ENCODE measurements around the gene NOVA1.
"Not testable (repeated sequence)": the region's sequence is repeated elsewhere in the genome, so short reads cannot be mapped to it uniquely, and the experiment has no call there.

The NOVA1 gene

GRCh38 chr14:26597589-26598080 is at the start of gene NOVA1:
Gene NOVA1, minus strand, starts transcription at chr14:26598033. Its CDS starts 597 bp downstream, at chr14:26597436.
- DNase-seq (ENCODE audit: low spot score), result peak; percentile 30

- not testable (repeated sequence) for DNase-seq (ENCODE audit: low spot score)
These were observed 47.2 kb upstream of the NOVA1 start for GRCh38 chr14:26645057-26645456.

DNA sequence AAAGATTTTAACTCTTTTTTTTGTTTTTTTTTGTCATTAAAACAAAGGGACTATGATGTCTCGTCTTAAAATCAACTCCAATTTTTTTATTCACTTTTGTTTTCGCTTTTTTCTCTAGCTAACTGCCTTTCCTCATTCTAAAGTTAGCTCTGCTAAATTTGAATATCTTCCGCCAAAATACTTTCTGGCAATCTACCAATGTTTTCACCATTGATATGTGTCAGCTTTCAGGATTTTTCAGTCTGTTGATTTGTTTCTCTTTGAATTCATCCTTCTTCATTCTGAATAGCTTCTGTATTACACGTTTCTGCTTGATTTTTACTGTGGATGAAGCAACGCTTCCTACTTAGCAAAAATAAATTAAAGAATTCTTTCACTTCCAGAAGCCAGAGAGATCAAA is 38.7 kb upstream of the NOVA1 start:
- no peak for DNase-seq (ENCODE audit: low spot score)

GRCh38 chr14:26634946-26635345 is 37.1 kb upstream of the NOVA1 start:
- DNase-seq (ENCODE audit: low spot score), result not testable (repeated sequence)

DNA sequence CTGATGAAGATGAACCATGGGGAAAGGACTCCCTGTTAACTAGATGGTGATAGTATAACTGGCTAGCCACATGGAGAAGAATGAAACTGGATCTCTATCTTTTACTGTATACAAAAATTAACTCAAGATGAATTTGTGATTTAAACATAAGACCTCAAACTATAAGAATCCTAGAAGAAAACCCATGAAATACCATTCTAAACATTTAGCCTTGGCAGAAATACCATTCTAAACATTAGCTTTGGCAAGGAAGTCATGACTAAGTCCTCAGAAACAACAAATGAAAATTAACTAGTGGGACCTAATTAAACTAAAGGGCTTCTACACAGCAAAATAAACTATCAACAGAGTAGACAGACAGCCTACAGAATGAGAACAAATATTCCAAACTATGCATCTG is 28.4 kb upstream of the NOVA1 start:
- DNase-seq (ENCODE audit: low spot score), result no peak

- DNase-seq (ENCODE audit: low spot score), result no peak
These were observed 24.8 kb upstream of the NOVA1 start for GRCh38 chr14:26622611-26623010.

DNA sequence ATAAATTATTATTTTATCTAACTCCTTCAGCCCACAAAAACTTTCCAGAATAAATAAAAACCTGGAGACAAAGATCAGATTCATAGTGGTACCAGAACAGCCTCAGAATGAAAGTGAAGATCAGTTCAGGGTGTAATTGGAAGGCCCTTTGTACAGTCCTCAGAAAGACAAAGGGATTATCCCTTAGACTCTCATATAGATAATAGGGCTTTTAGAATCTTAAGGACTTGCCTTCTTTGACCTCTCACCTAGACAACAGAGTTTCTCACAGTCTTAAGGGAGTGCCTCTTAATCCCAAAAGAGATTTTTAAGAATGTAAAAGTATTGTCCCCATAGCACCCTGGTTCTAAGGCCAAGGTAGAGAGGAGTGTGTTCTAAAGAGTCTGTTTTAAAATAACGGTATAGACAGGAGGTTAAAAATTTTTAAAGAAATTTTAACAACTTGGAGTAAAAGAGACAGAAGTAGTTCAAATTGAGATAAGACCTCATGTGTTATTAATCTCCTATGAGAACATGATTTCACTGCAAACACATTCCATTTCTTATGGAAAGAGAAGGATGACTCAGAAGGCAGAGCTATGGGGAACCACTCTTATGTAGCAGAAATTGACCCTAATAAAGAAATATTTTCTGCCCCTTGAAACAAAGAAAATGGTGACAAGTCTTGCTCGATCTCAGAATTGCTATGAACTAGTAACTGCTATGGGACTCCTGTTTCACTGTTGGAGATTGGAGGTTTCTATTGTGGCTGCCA is 24.2 kb upstream of the NOVA1 start:
- peak; percentile 5 for DNase-seq (ENCODE audit: low spot score)

DNA sequence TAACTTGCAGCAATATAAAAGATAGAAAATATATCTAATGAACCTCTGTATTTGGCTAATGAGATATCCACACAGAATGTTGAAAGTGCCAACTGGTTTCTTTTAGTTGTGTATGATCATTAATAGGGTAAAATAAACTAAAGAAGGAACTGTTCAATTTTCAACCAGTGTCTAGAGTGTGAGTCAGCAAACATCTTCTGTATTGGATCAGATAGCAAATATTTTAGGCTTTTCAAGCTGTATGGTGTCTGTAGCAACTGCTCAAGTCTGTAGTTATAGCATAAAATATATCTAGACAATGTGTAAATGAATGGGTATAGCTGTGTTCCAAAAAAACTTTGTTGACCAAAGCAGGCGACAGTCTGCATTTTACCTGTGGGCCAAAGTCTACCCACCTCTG is 23.5 kb upstream of the NOVA1 start:
- DNase-seq (ENCODE audit: low spot score), result no peak

DNA sequence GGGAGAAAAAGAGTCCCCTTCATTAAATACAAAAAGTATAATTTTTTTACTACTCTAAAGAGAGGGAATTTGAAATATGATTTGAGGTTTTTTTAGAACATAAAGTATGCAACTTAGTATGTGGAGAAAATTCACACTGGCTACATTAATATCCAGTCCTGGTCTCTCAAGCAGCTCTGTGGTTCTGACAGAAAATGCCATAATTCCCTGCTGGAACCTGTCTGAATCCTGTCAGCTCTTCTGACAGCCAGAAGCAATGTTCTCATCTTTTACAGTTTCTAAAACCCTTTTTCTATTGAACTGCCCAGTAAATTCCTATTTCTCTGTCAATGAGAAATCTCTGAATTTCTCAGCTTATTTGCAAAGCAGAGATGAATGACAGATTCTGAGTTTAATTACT is 13.4 kb upstream of the NOVA1 start:
- DNase-seq (ENCODE audit: low spot score), result no peak

DNA sequence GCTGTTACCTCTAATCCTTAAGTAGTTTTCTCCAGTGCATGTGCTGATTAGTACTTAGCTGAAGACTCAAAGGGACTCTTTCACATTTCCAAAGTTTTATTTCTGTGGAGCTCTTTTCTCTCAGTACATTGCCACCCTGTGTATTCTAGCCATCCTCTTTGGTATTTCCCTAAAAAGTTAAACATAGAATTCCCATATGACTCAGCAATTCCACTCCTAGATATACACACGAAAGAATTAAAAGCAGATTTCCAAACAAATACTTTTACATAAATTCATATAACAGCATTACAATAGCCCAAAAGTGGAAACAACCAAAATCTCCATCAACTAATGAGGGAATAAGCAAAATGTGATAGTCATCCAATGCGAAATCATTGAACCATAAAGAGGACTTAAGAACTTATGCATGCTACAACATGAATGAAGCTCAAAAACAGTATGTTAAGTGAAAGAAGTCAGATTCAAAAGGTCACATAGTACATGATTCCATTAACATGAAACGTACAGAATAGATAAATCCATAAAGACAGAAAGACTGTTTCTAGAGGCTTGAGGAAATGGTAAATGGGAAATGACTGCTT is 9.0 kb upstream of the NOVA1 start:
- no peak for DNase-seq (ENCODE audit: low spot score)

DNA sequence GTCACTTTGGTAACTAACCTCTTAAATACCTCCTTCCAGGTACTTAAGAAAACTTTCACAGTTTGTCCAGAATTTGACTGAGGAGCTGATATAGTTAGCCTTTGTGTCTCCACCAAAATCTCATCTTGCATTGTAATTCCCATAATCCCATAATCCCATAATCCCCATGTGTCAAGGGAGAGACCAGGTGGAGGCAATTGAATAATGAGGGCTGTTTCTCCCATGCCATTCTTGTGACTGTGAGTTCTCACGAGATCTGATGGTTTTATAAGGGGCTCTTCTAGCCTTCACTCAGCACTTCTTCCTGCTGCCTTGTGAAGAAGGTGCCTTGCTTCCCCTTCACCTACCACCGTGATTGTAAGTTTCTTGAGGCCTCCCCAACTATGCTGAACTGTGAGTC is 7.8 kb upstream of the NOVA1 start:
- no peak for DNase-seq (ENCODE audit: low spot score)

DNA sequence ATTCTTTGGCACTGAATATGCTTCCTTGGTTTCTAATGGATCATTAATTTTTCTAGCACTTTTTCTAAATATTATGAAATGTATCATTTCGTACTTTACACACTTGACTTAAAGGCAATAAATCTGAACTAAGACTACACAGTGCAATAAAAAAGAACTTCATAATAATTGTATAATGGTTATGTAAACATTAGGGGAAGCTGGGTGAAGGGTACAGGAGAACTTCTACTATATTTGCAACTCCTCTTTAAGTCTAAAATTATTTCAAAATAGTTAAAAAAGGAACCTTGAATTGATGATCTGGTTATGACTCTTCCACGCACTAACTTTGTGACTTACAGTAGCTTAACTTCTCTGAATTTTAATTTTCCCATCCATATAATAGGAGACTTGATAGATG is 5.1 kb upstream of the NOVA1 start:
- no peak for DNase-seq (ENCODE audit: low spot score)

GRCh38 chr14:26601856-26602255 is 4.0 kb upstream of the NOVA1 start:
- DNase-seq (ENCODE audit: low spot score), result no peak

- DNase-seq (ENCODE audit: low spot score), result no peak
These were observed 1.5 kb upstream of the NOVA1 start for GRCh38 chr14:26599291-26599690.

GRCh38 chr14:26598672-26599131 is 869 bp upstream of the NOVA1 start:
- DNase-seq (ENCODE audit: low spot score), result no peak

- DNase-seq (ENCODE audit: low spot score), result peak; percentile 89
These were observed 343 bp upstream of the NOVA1 start for GRCh38 chr14:26598081-26598671.

- peak; percentile 46 for DNase-seq (ENCODE audit: low spot score)
These were observed 703 bp downstream of the NOVA1 start for GRCh38 chr14:26597071-26597588.

GRCh38 chr14:26596543-26597061 is 1.2 kb downstream of the NOVA1 start:
- peak; percentile 3 for DNase-seq (ENCODE audit: low spot score)

- no peak for DNase-seq (ENCODE audit: low spot score)
These were observed 1.8 kb downstream of the NOVA1 start for GRCh38 chr14:26595926-26596542.

DNA sequence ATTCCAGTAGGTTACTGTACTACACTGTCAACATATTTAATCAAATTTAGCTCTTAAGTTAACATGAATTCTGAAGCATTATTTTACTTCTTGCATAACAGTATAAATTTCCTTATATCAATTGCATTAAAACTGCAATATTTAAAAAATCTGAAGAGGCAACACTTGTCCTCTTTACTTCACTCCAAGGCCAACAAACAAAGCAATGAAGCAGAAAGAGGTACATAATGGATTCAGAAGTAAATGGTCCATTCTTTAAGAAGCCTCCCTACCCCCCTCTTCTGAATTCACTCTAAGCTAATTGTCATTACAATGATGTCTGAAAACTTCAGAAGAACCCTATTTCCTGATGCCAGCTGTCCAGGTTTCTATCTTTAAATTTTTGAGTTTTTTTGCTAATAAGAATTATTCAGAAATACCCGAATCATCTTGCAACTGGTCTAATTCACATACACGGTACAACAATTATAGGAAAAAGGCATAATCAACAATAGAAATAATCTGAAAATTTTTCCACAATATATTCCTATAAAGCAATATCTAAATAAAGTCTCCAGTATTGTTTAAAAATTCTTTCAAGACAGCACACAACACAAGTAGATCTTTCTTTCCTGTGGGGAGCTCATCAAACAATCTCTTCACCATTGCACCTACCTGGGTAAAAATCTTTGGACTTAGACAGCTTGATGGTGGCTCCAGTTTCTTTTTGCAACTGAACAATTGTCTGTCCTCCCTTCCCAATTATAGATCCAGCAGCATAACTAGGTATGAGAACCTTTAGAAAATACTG is 2.9 kb downstream of the NOVA1 start:
- peak; percentile 6 for DNase-seq (ENCODE audit: low spot score)

DNA sequence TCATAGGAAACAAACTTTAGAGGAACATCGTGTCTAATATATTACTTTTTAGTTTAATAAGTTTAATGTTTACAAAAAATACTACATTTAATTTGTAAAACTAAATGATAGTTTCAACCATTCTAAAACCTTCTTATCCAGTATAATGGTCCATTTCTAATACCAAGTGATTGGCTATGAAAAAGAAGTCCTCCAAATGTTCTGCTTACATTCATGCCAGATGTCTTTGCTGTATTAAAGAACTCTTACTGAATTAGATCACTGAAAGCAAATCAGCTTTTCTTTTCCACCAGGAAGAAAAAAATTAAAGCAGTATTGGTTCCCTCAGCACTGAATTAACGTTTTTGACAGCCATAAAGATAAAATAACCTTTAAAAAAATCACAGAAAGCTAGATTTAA is 3.7 kb downstream of the NOVA1 start:
- DNase-seq (ENCODE audit: low spot score), result no peak
